Lung (tissue), 12 donors: ENCODE results near the gene NFATC1. TPM values are rescaled to one million over a fixed set of nuclear protein-coding genes. Genes with fewer than 3 reads are reported as not detected.

ENCODE experiments used
- ATAC-seq: fragments of 200-7000 bp; cut with Tn5 transposase; one replicate; pipeline ENCODE4 v1.9.1; 2020; ENCODE audit warnings: moderate number of reproducible peaks; ENCODE audit not compliant: insufficient read depth, low FRiP score
- DNase-seq, 3 donors: peaks; one replicate each; pipeline ENCODE4 v3.0.0-alpha.2; 2013 to 2017
- H3K27ac ChIP-seq, 2 donors: one replicate each; pipeline ENCODE4 v1.5.1; 2013; ENCODE audit warnings: mild to moderate bottlenecking in 2 of 2, moderate library complexity in 2 of 2, control low read depth in 1 of 2, inconsistent platforms in 1 of 2, low read depth in 1 of 2, low read length in 1 of 2
- H3K27me3 ChIP-seq, 3 donors: one replicate each; pipeline ENCODE4 v1.5.1; 2013; ENCODE audit warnings: low read length in 2 of 3; ENCODE audit not compliant: control insufficient read depth in 3 of 3, insufficient read depth in 3 of 3
- H3K36me3 ChIP-seq, 4 donors: one replicate each; pipeline ENCODE4 v1.5.1; 2013; ENCODE audit warnings: low read length in 4 of 4, mild to moderate bottlenecking in 1 of 4, moderate library complexity in 1 of 4; ENCODE audit not compliant: control insufficient read depth in 4 of 4, insufficient read depth in 4 of 4
- H3K4me1 ChIP-seq, 5 donors: one replicate each; pipeline ENCODE4 v1.5.1; 2013; ENCODE audit warnings: low read length in 5 of 5, mild to moderate bottlenecking in 2 of 5, moderate library complexity in 1 of 5; ENCODE audit not compliant: control insufficient read depth in 5 of 5, insufficient read depth in 5 of 5
- H3K4me3 ChIP-seq: one replicate; pipeline ENCODE4 v1.5.1; 2013; ENCODE audit warnings: mild to moderate bottlenecking, control low read depth, moderate library complexity
- H3K9ac ChIP-seq, 2 donors: one replicate each; pipeline ENCODE4 v1.5.1; 2013; ENCODE audit warnings: low read length in 2 of 2, control low read depth in 1 of 2; ENCODE audit not compliant: insufficient read depth in 1 of 2
- H3K9me3 ChIP-seq, 4 donors: one replicate each; pipeline ENCODE4 v1.5.1; 2013; ENCODE audit warnings: low read length in 3 of 4, mild to moderate bottlenecking in 1 of 4, moderate library complexity in 1 of 4; ENCODE audit not compliant: control insufficient read depth in 4 of 4, insufficient read depth in 3 of 4
- CTCF ChIP-seq: IDR thresholded peaks from 2 replicates; pipeline ENCODE4 v1.5.1; 2012; ENCODE audit warnings: mild to moderate bottlenecking; ENCODE audit errors: control extremely low read depth, extremely low read depth
- WGBS, 2 donors: extraction: QIAGEN DNeasy Blood & Tissue Kit; methylation state at CpG; one replicate each; pipeline ENCODE4 v1.1.7; 2013; 5-methylcytosine and 5-hydroxymethylcytosine counted together
- polyA plus RNA-seq, 2 donors: library from polyadenylated mRNA; stranded (reverse); fragments of 200-250 nt; gene quantifications; one replicate each; pipeline ENCODE4 v1.2.1, GENCODE V29; 2013
- total RNA-seq, 2 donors: library from RNA; depleted of rRNA in 1 of 2; stranded (reverse); fragments of >200 nt in 1 of 2; gene quantifications; one replicate each; pipeline ENCODE4 v1.2.1, GENCODE V29; 2014 to 2021
- donor health status: control.
- donor health status: control.
- donor health status: Bipolar disorder and iron deficiency.
- donor health status: healthy.
- donor health status: DM: yes; HTN: yes; CAD: no.

NFATC1 gene
- total and polyA plus RNA-seq, 4 donors, result 8.6 to 25.5 (median 12.9) TPM

- no peak for TF ChIP-seq CTCF
- H3K4me1 ChIP-seq, result peaks cover 0 to 10% (median 4%) of the 10 kb centered on the region in 5 donors
- peaks cover 0 to 16% (median 1%) of the 10 kb centered on the region in 4 donors for H3K36me3 ChIP-seq
- no peak overlapping the region for H3K9ac ChIP-seq
- H3K27ac ChIP-seq, result no peak overlapping the region
- DNase-seq, result no peak
- H3K27me3 ChIP-seq, result peaks cover 0 to 5% (median 0%) of the 10 kb centered on the region in 3 donors
- no peak overlapping the region for H3K4me3 ChIP-seq
- no peaks in the 10 kb centered on the region for H3K9me3 ChIP-seq
- WGBS, 2 donors, result 93% methylated on average over 26 of the region's 26 CpGs
- no peak for ATAC-seq
These were observed 25.6 kb downstream of the NFATC1 start for GRCh38 chr18:79421275-79421857.

- no peak overlapping the region for H3K4me3 ChIP-seq
- no peak for DNase-seq
- H3K27ac ChIP-seq, result no peak overlapping the region
- ATAC-seq, result no peak
- H3K9me3 ChIP-seq, result no peaks in the 10 kb centered on the region
- no peak for TF ChIP-seq CTCF
- peaks cover 0 to 16% (median 1%) of the 10 kb centered on the region in 4 donors for H3K36me3 ChIP-seq
- WGBS, 2 donors, result 74 to 86% methylated on average over 23 to 24 of the region's 24 CpGs
- peaks cover 0 to 5% (median 0%) of the 10 kb centered on the region in 3 donors for H3K27me3 ChIP-seq
- H3K4me1 ChIP-seq, result peaks cover 0 to 10% (median 2%) of the 10 kb centered on the region in 5 donors
- H3K9ac ChIP-seq, result no peak overlapping the region
These were observed 26.5 kb downstream of the NFATC1 start for GRCh38 chr18:79422022-79422782.

GRCh38 chr18:79422783-79423165 is 27.0 kb downstream of the NFATC1 start:
- Histone ChIP-seq H3K9ac (no peak overlapping the region), H3K9me3 (no peaks in the 10 kb centered on the region), H3K4me1 (peaks cover 0 to 10% (median 2%) of the 10 kb centered on the region in 5 donors), H3K27me3 (peaks cover 0 to 5% (median 0%) of the 10 kb centered on the region in 3 donors), H3K36me3 (peaks cover 0 to 16% (median 1%) of the 10 kb centered on the region in 4 donors), H3K27ac (no peak overlapping the region), H3K4me3 (no peak overlapping the region)
- no peak for TF ChIP-seq CTCF
- whole genome bisulfite sequencing, 2 donors, result 93 to 95% methylated on average over 12 of the region's 12 CpGs
- ATAC-seq (no peak), DNase-seq (no peak)
